Fibroblast of pulmonary artery (primary cell): ENCODE measurements around the gene MOB2.
"Not testable (repeated sequence)": the region's sequence is repeated elsewhere in the genome, so short reads cannot be mapped to it uniquely, and the experiment has no call there.

Experiments
- DNase-seq: peaks from one replicate; pipeline ENCODE4 v3.0.0-alpha.2; 2010; ENCODE audit warnings: low read depth
- H3K4me3 ChIP-seq: replicated peaks from 2 replicates; pipeline ENCODE4 v1.5.1; 2011; ENCODE audit warnings: low read depth, mild to moderate bottlenecking, control low read depth, low read length, moderate library complexity
- TF ChIP-seq, protein P1 (sequence below): IDR thresholded peaks from 2 replicates; pipeline ENCODE4 v1.5.1; 2011; ENCODE audit warnings: mild to moderate bottlenecking, control low read depth, low read length, inconsistent platforms; ENCODE audit errors: missing control alignments

MOB2 gene

DNA sequence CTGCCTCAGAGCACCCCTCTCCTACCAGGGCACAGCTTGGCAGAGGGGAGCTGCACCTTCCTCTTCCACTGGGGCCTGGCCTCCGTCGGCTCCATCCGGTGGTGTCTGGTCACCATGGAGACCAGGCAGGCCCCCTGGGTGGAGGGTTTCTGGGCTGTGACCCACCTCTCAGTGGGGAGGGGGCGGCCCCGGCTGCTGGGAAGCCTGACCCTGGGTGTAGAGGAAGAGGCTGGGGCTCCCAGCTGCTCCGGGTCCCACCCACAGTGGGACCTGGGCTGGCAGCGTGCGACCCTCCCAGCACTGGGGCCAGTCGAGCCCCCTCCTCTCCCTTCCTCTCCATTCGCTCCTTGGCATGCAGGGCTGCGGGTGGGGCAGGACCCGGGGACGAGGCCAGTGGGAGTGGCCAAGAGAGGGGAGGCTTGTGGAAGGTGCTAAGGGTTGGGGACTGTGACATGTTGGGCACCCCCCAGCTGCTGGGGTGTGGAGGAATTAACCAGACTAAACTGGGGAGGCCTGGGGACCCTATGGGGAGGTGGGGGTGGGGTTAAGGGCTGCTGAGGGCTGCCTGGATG is 50.0 kb downstream of the MOB2 start:
- H3K4me3 ChIP-seq: no peak overlapping the region
- DNase-seq: no peak
- TF ChIP-seq, protein P1, sequence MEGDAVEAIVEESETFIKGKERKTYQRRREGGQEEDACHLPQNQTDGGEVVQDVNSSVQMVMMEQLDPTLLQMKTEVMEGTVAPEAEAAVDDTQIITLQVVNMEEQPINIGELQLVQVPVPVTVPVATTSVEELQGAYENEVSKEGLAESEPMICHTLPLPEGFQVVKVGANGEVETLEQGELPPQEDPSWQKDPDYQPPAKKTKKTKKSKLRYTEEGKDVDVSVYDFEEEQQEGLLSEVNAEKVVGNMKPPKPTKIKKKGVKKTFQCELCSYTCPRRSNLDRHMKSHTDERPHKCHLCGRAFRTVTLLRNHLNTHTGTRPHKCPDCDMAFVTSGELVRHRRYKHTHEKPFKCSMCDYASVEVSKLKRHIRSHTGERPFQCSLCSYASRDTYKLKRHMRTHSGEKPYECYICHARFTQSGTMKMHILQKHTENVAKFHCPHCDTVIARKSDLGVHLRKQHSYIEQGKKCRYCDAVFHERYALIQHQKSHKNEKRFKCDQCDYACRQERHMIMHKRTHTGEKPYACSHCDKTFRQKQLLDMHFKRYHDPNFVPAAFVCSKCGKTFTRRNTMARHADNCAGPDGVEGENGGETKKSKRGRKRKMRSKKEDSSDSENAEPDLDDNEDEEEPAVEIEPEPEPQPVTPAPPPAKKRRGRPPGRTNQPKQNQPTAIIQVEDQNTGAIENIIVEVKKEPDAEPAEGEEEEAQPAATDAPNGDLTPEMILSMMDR: no peak

DNA sequence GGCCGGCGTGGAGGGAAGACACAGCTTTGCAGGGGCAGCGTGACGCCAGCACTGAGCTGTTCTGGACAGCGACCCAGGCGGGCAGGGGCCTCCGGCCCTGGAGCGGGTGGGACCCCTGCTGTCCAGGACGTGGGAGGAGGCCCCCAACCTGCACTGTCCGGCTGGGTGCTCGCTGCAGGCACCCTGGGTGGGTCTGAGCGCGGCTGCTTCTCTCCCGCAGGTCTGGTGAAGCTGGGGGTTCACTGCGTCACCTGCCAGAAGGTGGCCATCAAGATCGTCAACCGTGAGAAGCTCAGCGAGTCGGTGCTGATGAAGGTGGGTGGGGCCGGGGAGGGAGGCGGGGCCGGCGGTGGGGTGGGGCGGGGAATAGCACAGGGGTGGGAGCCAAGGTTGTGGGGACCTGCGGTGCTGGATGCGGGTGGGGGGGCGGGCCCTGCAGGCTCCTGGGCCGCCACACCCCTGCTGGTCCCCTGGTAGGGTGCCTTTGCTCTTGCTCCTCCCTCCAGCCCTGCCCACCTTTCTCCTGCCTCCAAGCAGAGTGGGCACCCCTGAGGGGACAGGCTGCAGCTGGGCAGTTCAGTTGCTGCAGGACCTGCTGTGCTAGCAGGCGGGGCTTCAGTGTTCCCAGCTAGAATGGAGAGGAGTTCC is 50.6 kb downstream of the MOB2 start:
- no peak overlapping the region for H3K4me3 ChIP-seq
- no peak for DNase-seq
- TF ChIP-seq, protein P1: no peak

DNA sequence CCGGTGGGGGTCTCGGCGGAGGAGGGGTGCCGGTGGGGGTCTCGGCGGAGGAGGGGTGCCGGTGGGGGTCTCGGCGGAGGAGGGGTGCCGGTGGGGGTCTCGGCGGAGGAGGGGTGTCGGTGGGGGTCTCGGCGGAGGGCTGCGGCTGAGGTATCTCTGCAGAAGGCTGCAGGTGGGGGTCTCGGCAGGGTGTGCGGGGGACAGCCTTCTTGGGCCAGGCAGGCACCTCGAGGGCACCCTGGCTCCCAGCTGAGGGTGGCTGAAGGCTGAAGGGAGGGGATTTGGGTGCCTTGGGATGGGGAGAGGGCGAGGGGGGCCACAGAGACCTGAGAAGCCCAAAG is 51.1 kb downstream of the MOB2 start:
- H3K4me3 ChIP-seq, DNase-seq: not testable (repeated sequence)

DNA sequence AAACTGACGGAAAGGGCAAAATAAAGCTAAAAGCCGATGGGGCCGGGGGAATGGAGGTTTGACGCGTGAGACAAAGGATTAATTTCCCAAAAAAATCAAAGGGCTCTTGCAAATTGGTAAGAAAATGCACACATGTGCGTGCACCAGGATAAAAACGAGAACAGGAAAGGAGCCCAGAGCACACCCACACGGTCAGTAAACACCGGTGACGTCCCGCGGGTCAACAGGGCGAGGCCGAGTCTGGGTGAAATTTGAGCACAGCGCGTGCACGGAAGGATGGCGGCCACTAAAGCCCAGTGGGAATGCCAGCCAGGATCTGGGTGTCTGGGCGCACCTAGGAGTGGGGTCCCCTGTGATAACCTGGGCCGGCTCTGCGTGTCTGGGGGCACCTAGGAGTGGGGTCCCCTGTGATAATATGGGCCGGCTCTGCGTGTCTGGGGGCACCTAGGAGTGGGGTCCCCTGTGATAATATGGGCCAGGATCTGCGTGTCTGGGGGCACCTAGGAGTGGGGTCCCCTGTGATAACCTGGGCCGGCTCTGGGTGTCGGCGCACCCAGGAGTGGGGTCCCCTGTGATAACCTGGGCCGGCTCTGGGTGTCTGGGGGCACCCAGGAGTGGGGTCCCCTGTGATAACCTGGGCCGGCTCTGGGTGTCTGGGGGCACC is 52.5 kb downstream of the MOB2 start:
- H3K4me3 ChIP-seq: no peak overlapping the region
- TF ChIP-seq, protein P1: no peak
- no peak for DNase-seq

DNA sequence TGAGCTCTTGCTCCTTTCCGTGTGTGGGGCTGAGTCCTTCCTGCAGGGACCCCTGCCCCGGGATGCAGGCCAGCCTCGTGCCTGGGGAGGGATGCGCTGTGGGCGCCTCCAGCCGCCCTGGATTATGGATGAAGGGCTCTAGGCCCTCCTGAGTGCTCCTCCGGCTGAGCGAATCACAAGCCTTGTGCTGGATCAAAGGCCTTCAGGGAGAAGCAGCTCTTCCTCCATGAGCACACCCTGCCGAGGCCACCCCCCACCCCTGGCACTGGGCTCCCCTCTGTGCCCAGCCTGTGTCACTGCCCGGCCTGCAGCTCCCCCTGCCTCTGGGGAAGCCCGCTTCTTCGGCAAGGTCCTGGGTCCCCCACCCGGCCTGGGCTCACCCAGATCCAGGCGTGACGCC is 53.0 kb downstream of the MOB2 start:
- no peak for DNase-seq
- H3K4me3 ChIP-seq: no peak overlapping the region
- TF ChIP-seq, protein P1: no peak

DNA sequence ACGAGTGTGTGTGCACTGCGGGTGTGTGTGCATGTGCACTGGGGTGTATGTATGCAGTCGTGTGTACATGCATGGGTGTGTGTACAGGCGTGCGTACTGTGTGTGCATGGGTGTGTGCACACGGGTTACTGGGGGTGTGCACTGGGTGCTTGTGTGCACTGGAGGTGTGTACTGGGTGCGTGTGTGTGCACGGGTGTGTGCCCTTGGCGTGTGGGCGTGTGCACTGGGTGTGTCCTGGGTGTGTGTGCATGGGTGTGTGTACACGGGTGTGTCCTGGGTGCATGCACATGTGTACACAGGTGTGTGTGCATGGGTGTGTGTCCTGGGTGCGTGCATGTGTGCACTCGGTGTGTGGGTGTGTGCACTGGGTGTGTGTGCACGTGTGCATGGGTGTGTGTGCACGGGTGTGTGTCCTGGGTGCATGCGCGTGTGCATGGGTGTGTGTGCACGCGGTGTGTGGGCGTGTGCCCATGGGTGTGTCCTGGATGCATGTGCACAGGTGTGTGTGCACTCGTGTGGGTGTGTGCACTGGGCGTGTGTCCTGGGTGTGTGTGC is 57.7 kb downstream of the MOB2 start:
- TF ChIP-seq, protein P1: no peak
- H3K4me3 ChIP-seq: no peak overlapping the region
- DNase-seq: no peak

DNA sequence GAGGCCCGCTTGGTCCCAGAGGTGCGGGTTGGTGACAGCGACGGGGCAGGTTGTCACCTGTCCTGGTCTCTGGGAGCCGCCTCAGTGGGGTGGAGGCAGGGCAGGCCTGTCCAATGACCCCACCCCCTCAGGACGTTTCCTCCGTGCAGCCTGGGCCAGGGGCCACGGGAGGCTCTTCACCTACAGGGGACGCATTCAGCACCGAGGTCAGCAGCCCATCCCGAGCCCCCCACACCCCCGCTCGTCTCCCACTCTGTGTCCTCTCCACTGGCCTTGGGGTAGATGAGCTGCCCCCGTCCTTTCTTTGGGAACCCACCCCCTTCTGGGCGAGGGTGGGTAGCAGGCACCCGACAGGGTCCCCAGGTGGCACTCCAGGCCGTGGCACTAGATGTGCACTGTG is 61.1 kb downstream of the MOB2 start:
- no peak overlapping the region for H3K4me3 ChIP-seq
- DNase-seq: no peak
- TF ChIP-seq, protein P1: no peak
